ENCODE measurements around the gene KIF26B.

The KIF26B gene

DNA sequence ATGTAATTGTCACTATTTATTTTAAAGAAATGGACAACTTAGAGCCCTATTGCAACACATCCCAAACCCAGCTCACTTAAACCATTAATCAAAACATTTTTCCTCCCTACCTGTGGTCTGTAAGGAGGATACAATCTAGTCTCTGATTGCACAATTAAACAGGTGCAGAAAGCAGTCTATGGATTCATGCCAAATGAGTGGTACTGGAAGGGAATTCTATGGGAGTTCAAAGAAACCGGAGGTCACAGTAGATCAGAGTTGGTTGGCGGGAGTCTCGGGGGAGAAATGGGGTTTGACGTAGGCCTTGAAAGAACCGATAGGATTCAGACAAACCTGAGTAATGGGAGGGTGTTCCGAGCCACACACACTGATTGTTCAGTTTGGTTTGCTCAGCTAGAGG, 314.9 kb downstream of the KIF26B start:
- Histone ChIP-seq H3F3A (ENCODE audit: insufficient read depth, low read length) (no peaks in the 10 kb centered on the region), H3K27me3 (replicated peaks; ENCODE audit: insufficient read depth, low read length) (no peaks in the 10 kb centered on the region)

DNA sequence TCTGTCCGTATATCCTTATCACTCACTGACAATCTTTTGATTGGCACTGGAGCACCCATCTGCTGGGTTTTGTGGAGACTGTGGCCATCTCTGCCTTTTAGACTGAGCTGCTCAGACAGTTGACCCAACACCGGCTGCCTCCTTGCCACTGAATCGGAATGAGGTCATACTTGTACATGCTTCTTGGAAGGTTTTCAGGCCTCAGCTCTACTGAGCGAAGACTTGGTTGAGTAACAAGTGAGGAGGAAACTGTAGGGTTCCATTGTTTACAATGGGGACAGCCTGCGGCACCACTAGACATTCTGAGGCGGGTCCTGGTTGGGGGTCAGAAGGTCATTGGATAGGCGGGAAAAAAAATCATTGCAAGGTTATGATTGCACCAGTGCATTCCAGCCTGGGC, 320.3 kb downstream of the KIF26B start:
- H3K27me3 ChIP-seq (replicated peaks; ENCODE audit: insufficient read depth, low read length) = no peaks in the 10 kb centered on the region
- H3K79me2 ChIP-seq (ENCODE audit: low read length) = no peaks in the 10 kb centered on the region
- no peak overlapping the region for H2AFZ ChIP-seq (ENCODE audit: low read length)
- no peaks in the 10 kb centered on the region for H3F3A ChIP-seq (ENCODE audit: insufficient read depth, low read length)
- no peaks in the 10 kb centered on the region for H4K20me1 ChIP-seq (ENCODE audit: insufficient read depth, low read length)
- H3K4me3 ChIP-seq (ENCODE audit: low read length) = no peak overlapping the region
- H3K9ac ChIP-seq (ENCODE audit: low read length) = no peak overlapping the region
- TF ChIP-seq CTCF (IDR thresholded peaks at IDR 0.05; ENCODE audit: low read length) (no peak), EZH2 (optimal IDR thresholded peaks at IDR 0.05; ENCODE audit: low read depth, low read length) (no peak), EZH2phosphoT487 (IDR thresholded peaks at IDR 0.05; ENCODE audit: low read length) (no peak)
- no peaks in the 10 kb centered on the region for H3K9me2 ChIP-seq (replicated peaks; ENCODE audit: insufficient read depth, low read length)
- no peak overlapping the region for H3K27ac ChIP-seq (ENCODE audit: low read length)
- no peaks in the 10 kb centered on the region for H3K4me1 ChIP-seq (ENCODE audit: low read length)
- H3K36me3 ChIP-seq (replicated peaks; ENCODE audit: insufficient read depth, low read length) = no peaks in the 10 kb centered on the region
- no peak overlapping the region for H3K4me2 ChIP-seq (ENCODE audit: low read depth, low read length)
- H3K9me3 ChIP-seq (replicated peaks; ENCODE audit: insufficient read depth, low read length) = no peaks in the 10 kb centered on the region
- no peak for DNase-seq

More for the DNA sequence above, 314.9 kb downstream of the KIF26B start:
- Histone ChIP-seq H2AFZ (ENCODE audit: low read length) (no peak overlapping the region), H3K4me2 (ENCODE audit: low read depth, low read length) (no peak overlapping the region), H3K4me3 (ENCODE audit: low read length) (no peak overlapping the region), H3K79me2 (ENCODE audit: low read length) (no peaks in the 10 kb centered on the region), H4K20me1 (ENCODE audit: insufficient read depth, low read length) (no peaks in the 10 kb centered on the region), H3K36me3 (replicated peaks; ENCODE audit: insufficient read depth, low read length) (no peaks in the 10 kb centered on the region), H3K9me3 (replicated peaks; ENCODE audit: insufficient read depth, low read length) (no peaks in the 10 kb centered on the region), H3K4me1 (ENCODE audit: low read length) (no peaks in the 10 kb centered on the region), H3K9ac (ENCODE audit: low read length) (no peak overlapping the region), H3K9me2 (replicated peaks; ENCODE audit: insufficient read depth, low read length) (no peaks in the 10 kb centered on the region), H3K27ac (ENCODE audit: low read length) (no peak overlapping the region)
- no peak for TF ChIP-seq EZH2phosphoT487 (IDR thresholded peaks at IDR 0.05; ENCODE audit: low read length)
- TF ChIP-seq EZH2 (optimal IDR thresholded peaks at IDR 0.05; ENCODE audit: low read depth, low read length) = no peak
- TF ChIP-seq CTCF (IDR thresholded peaks at IDR 0.05; ENCODE audit: low read length) = no peak
- DNase-seq = no peak

- Histone ChIP-seq H3K4me3 (ENCODE audit: low read length) (no peak overlapping the region), H3K27me3 (replicated peaks; ENCODE audit: insufficient read depth, low read length) (no peaks in the 10 kb centered on the region), H4K20me1 (ENCODE audit: insufficient read depth, low read length) (no peaks in the 10 kb centered on the region), H3K9me3 (replicated peaks; ENCODE audit: insufficient read depth, low read length) (no peaks in the 10 kb centered on the region), H3K79me2 (ENCODE audit: low read length) (no peaks in the 10 kb centered on the region), H3K27ac (ENCODE audit: low read length) (no peak overlapping the region), H3K9me2 (replicated peaks; ENCODE audit: insufficient read depth, low read length) (no peaks in the 10 kb centered on the region), H3K4me2 (ENCODE audit: low read depth, low read length) (no peak overlapping the region), H3K4me1 (ENCODE audit: low read length) (no peaks in the 10 kb centered on the region), H3K9ac (ENCODE audit: low read length) (no peak overlapping the region), H3K36me3 (replicated peaks; ENCODE audit: insufficient read depth, low read length) (no peaks in the 10 kb centered on the region), H3F3A (ENCODE audit: insufficient read depth, low read length) (no peaks in the 10 kb centered on the region), H2AFZ (ENCODE audit: low read length) (no peak overlapping the region)
- no peak for DNase-seq
- no peak for TF ChIP-seq EZH2 (optimal IDR thresholded peaks at IDR 0.05; ENCODE audit: low read depth, low read length)
Observed at GRCh38 chr1:245475961-245476516, 321.3 kb downstream of the KIF26B start.

- no peaks in the 10 kb centered on the region for H3K79me2 ChIP-seq (ENCODE audit: low read length)
- H3K4me1 ChIP-seq (ENCODE audit: low read length) = no peaks in the 10 kb centered on the region
- H3K36me3 ChIP-seq (replicated peaks; ENCODE audit: insufficient read depth, low read length) = no peaks in the 10 kb centered on the region
- H3K9me2 ChIP-seq (replicated peaks; ENCODE audit: insufficient read depth, low read length) = no peaks in the 10 kb centered on the region
- H3K4me3 ChIP-seq (ENCODE audit: low read length) = no peak overlapping the region
- H3K9ac ChIP-seq (ENCODE audit: low read length) = no peak overlapping the region
- no peak overlapping the region for H2AFZ ChIP-seq (ENCODE audit: low read length)
- no peak overlapping the region for H3K4me2 ChIP-seq (ENCODE audit: low read depth, low read length)
- DNase-seq = no peak
- no peaks in the 10 kb centered on the region for H3F3A ChIP-seq (ENCODE audit: insufficient read depth, low read length)
- H3K27me3 ChIP-seq (replicated peaks; ENCODE audit: insufficient read depth, low read length) = no peaks in the 10 kb centered on the region
- no peak overlapping the region for H3K27ac ChIP-seq (ENCODE audit: low read length)
- H3K9me3 ChIP-seq (replicated peaks; ENCODE audit: insufficient read depth, low read length) = no peaks in the 10 kb centered on the region
- TF ChIP-seq EZH2 (optimal IDR thresholded peaks at IDR 0.05; ENCODE audit: low read depth, low read length) (no peak), EZH2phosphoT487 (IDR thresholded peaks at IDR 0.05; ENCODE audit: low read length) (no peak), CTCF (IDR thresholded peaks at IDR 0.05; ENCODE audit: low read length) (no peak)
- H4K20me1 ChIP-seq (ENCODE audit: insufficient read depth, low read length) = no peaks in the 10 kb centered on the region
Observed at GRCh38 chr1:245477941-245478340, 323.2 kb downstream of the KIF26B start.

Data from MM.1S (cell line).